HCT116 (cell line): ENCODE measurements around the gene DNM3. TPM values are rescaled to one million over a fixed set of nuclear protein-coding genes. Genes with fewer than 3 reads are reported as not detected.

Source experiments
- ATAC-seq: fragments of 200-7000 bp; cut with Tn5 transposase; 2 replicates; pipeline ENCODE4 v1.9.1; 2020; ENCODE audit warnings: mild to moderate bottlenecking, moderate library complexity
- BruUV-seq: library from RNA; stranded (reverse); fragments of 400-500 nt; replicated peaks from 2 replicates; lab custom pipeline; 2021; lab: Mats Ljungman, UMichigan
- CTCF ChIA-PET: fragments of 300-600 bp; sonication (Branson Sonifier 250); formaldehyde crosslinking; loops from one replicate; lab custom pipeline; 2021; ENCODE audit warnings: antibody characterized with exemption; lab: Charles Lee
- POLR2A ChIA-PET: fragments of 300-600, 350-600 bp; sonication (Branson Sonifier 250); formaldehyde crosslinking; loops from one replicate; lab custom pipeline; 2021; ENCODE audit warnings: antibody characterized with exemption; lab: Charles Lee
- RAD21 ChIA-PET, 2 experiments: fragments of 300-600 bp; sonication (Branson Sonifier 250); formaldehyde crosslinking; loops; one replicate each; lab custom pipeline; 2023; ENCODE audit warnings: low total read pairs in 2 of 2; ENCODE audit not compliant: uncharacterized antibody in 2 of 2, unreplicated experiment in 2 of 2, low non-redundant PET in 1 of 2; lab: Charles Lee
- DNase-seq: peaks from one replicate; pipeline ENCODE4 v3.0.0-alpha.2; 2010; ENCODE audit warnings: low read depth, low spot score
- H2AFZ ChIP-seq: fragments of 200-600 bp; shearing (Covaris generic), sonication (generic); 2 replicates; pipeline ENCODE4 v1.6.1; 2017; ENCODE audit warnings: low read depth, mixed run types, mixed read lengths, antibody characterized with exemption, low read length; ENCODE audit not compliant: poor library complexity, severe bottlenecking
- H3K27ac ChIP-seq: 2 replicates; pipeline ENCODE4 v1.5.1; 2012; ENCODE audit warnings: low read depth, low read length
- H3K27me3 ChIP-seq: fragments of 200-600 bp; sonication (generic); 2 replicates; pipeline ENCODE4 v1.6.1; 2016; ENCODE audit warnings: mixed run types, low read length, mixed read lengths; ENCODE audit not compliant: insufficient read depth
- H3K36me3 ChIP-seq, 2 experiments: fragments of 200-500 bp in 1 of 2; fragments of 200-600 bp in 1 of 2; sonication (Bioruptor generic) in 1 of 2; sonication (generic) in 1 of 2; 2 replicates each; pipeline versions ENCODE4 v1.5.1 to v1.6.1; 2014 to 2016; ENCODE audit warnings: low read length in 2 of 2, inconsistent platforms in 1 of 2, mixed read lengths in 1 of 2, mixed run types in 1 of 2; ENCODE audit not compliant: insufficient read depth in 2 of 2, control insufficient read depth in 1 of 2
- H3K4me1 ChIP-seq, 2 experiments: fragments of 200-600 bp in 1 of 2; sonication (generic) in 1 of 2; 2 replicates each; pipeline versions ENCODE4 v1.5.1 to v1.6.1; 2012 to 2017; ENCODE audit warnings: low read length in 2 of 2, inconsistent platforms in 1 of 2, mild to moderate bottlenecking in 1 of 2, mixed read lengths in 1 of 2, mixed run types in 1 of 2, moderate library complexity in 1 of 2; ENCODE audit not compliant: insufficient read depth in 2 of 2, control insufficient read depth in 1 of 2
- H3K4me2 ChIP-seq: fragments of 200-600 bp; sonication (generic); 2 replicates; pipeline ENCODE4 v1.6.1; 2017; ENCODE audit warnings: mixed run types, low read length, mixed read lengths
- H3K4me3 ChIP-seq, 2 experiments: fragments of 200-600 bp in 1 of 2; sonication (generic) in 1 of 2; replicated peaks in 1 of 2; 2 replicates each; pipeline ENCODE4 v1.5.1; 2011 to 2016; ENCODE audit warnings: low read length in 2 of 2, control low read depth in 1 of 2, low read depth in 1 of 2, mild to moderate bottlenecking in 1 of 2, mixed read lengths in 1 of 2, mixed run types in 1 of 2
- H3K79me2 ChIP-seq: fragments of 200-600 bp; sonication (generic); 2 replicates; pipeline ENCODE4 v1.6.1; 2017; ENCODE audit warnings: mild to moderate bottlenecking, mixed run types, low read length, moderate library complexity, mixed read lengths; ENCODE audit not compliant: insufficient read depth
- H3K9ac ChIP-seq: fragments of 200-600 bp; sonication (generic); 2 replicates; pipeline ENCODE4 v1.6.1; 2016; ENCODE audit warnings: low read length, mixed read lengths
- H3K9me2 ChIP-seq: fragments of 200-600 bp; sonication (generic), shearing (Covaris generic); 2 replicates; pipeline ENCODE4 v1.6.1; 2017; ENCODE audit warnings: mixed run types, mild to moderate bottlenecking, moderate library complexity; ENCODE audit not compliant: insufficient read depth
- H3K9me3 ChIP-seq, 2 experiments: fragments of 200-500 bp in 1 of 2; fragments of 200-600 bp in 1 of 2; sonication (Bioruptor generic) in 1 of 2; sonication (generic) in 1 of 2; 2 replicates each; pipeline ENCODE4 v1.6.1; 2014 to 2017; ENCODE audit warnings: low read length in 2 of 2, mixed read lengths in 2 of 2, inconsistent platforms in 1 of 2, low read depth in 1 of 2, mild to moderate bottlenecking in 1 of 2, mixed run types in 1 of 2, moderate library complexity in 1 of 2; ENCODE audit not compliant: control insufficient read depth in 1 of 2, insufficient read depth in 1 of 2
- H4K20me1 ChIP-seq: fragments of 200-600 bp; sonication (generic), shearing (Covaris generic); 2 replicates; pipeline ENCODE4 v1.6.1; 2017; ENCODE audit warnings: mixed run types, mild to moderate bottlenecking, moderate library complexity; ENCODE audit not compliant: insufficient read depth
- CEBPB ChIP-seq: IDR thresholded peaks from 2 replicates; pipeline ENCODE4 v1.6.1; 2012; ENCODE audit warnings: low read depth
- EZH2 ChIP-seq: fragments of 200-600 bp; sonication (generic); IDR thresholded peaks from 2 replicates; pipeline ENCODE4 v1.6.1; 2017; ENCODE audit warnings: antibody characterized with exemption, mixed run types
- FOSL1 ChIP-seq: IDR thresholded peaks from 2 replicates; pipeline ENCODE4 v1.6.1; 2012; ENCODE audit warnings: low read depth
- SP1 ChIP-seq: IDR thresholded peaks from 2 replicates; pipeline ENCODE4 v1.6.1; 2012; ENCODE audit warnings: low read depth
- intact Hi-C: fragments of 100-400 bp; cut with micrococcal nuclease; formaldehyde crosslinking; loops from 2 replicates; pipeline ENCODE4 v1.10.0; 2022
- total RNA-seq: library from RNA; stranded (reverse); gene quantifications from one replicate; pipeline ENCODE4 v1.2.1, GENCODE V29; 2021; ENCODE audit not compliant: unreplicated experiment
- TF ChIP-seq, protein P1 (sequence below): IDR thresholded peaks from 2 replicates; pipeline ENCODE4 v1.6.1; 2012; ENCODE audit warnings: low read depth
- TF ChIP-seq, protein P2 (sequence below): IDR thresholded peaks from 2 replicates; pipeline ENCODE4 v1.6.1; 2012
- TF ChIP-seq, protein P3 (sequence below): IDR thresholded peaks from 2 replicates; pipeline ENCODE4 v1.6.1; 2011; ENCODE audit warnings: mild to moderate bottlenecking, low read length, moderate library complexity; ENCODE audit not compliant: insufficient replicate concordance; ENCODE audit errors: extremely low read depth
- TF ChIP-seq, protein P4 (sequence below): IDR thresholded peaks from 2 replicates; pipeline ENCODE4 v1.6.1; 2012

The DNM3 gene
- total RNA-seq, 1 experiment from 2014 or later, result 3.1 TPM

DNA sequence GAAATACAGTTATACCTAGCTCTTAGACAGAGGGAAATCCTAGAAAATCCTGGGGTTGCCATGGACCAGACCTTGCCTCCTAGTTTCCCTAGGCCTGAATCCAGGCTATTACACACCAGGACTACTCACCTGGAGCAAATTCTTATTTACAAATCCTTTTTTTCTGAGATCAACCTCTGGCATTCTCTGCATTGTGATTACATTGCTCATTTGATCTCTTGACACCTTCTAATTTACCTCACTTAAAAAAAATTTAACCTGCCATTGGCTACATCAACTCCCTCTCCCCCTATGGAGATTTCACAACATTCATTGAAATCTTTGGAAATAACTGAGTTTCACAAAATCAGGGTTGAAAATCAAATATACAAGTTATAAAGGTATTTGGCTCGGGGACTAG lies 576.3 kb downstream of the DNM3 start:
- POLR2A ChIA-PET, result no interaction called here
- CTCF ChIA-PET, result interaction anchor here (0.8 to 1.2 kb wide), 2 partner anchors 18 to 25 kb away, joined by 3 read pairs; no protein-coding TSS in a partner anchor
- TF ChIP-seq FOSL1, result no peak
- no peak for TF ChIP-seq EZH2
- TF ChIP-seq SP1, result no peak
- Histone ChIP-seq H3K27ac (no peak overlapping the region), H3K4me3 (no peak overlapping the region), H3K4me2 (peak overlapping the region; percentile 30), H4K20me1 (no peaks in the 10 kb centered on the region), H2AFZ (no peak overlapping the region), H3K36me3 (no peaks in the 10 kb centered on the region), H3K79me2 (no peaks in the 10 kb centered on the region), H3K27me3 (no peaks in the 10 kb centered on the region), H3K9me3 (no peaks in the 10 kb centered on the region), H3K4me1 (peaks cover 0 to 16% of the 10 kb centered on the region in 2 experiments; a peak in 2 of 4 replicates), H3K9ac (no peak overlapping the region), H3K9me2 (no peaks in the 10 kb centered on the region)
- no TSS peak for BruUV-seq
- RAD21 ChIA-PET, result no interaction called here
- intact Hi-C loops, result no loop called here
- DNase-seq (no peak), ATAC-seq (peak; percentile 59; the same call in 1 of the 2 replicates)

DNA sequence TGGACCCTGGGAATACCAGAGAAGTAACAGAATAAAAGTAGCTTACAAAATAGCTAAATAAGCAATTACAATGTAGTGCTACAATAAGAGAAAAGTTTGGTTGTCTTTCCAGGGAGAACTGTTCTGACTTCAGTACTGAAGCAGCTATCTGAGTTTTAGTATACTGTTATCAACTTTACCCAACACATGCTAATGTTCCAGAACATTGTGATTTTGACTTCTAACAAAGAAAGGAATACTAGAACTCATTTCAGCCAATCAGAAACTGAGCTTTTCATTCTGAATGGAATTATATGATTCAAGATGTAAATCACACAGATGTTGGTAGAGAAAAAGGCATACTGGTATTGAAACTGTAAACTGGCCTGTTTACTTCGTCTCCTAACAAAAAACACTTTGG lies 579.1 kb downstream of the DNM3 start, which contains the start of gene C1orf105:
Gene C1orf105 (plus strand): TSS at position 301 of the 400 bp plus-strand sequence. CDS start 201 bp downstream, outside the sequence.
- BruUV-seq, result no TSS peak
- H2AFZ ChIP-seq, result no peak within 1 kb of the TSS
- H3K9ac ChIP-seq, result no peak within 1 kb of the TSS
- H3K79me2 ChIP-seq, result no peaks in the 10 kb centered on the region
- DNase-seq (no peak), ATAC-seq (no peak)
- H4K20me1 ChIP-seq, result no peaks in the 10 kb centered on the region
- H3K4me1 ChIP-seq, result peaks cover 0 to 10% of the 10 kb centered on the region in 2 experiments; a peak in 2 of 4 replicates
- H3K27me3 ChIP-seq, result no peaks in the 10 kb centered on the region
- RAD21 ChIA-PET, result no interaction called here
- no peaks in the 10 kb centered on the region for H3K9me3 ChIP-seq
- POLR2A ChIA-PET, result no interaction called here
- no peaks in the 10 kb centered on the region for H3K36me3 ChIP-seq
- TF ChIP-seq, protein P1, sequence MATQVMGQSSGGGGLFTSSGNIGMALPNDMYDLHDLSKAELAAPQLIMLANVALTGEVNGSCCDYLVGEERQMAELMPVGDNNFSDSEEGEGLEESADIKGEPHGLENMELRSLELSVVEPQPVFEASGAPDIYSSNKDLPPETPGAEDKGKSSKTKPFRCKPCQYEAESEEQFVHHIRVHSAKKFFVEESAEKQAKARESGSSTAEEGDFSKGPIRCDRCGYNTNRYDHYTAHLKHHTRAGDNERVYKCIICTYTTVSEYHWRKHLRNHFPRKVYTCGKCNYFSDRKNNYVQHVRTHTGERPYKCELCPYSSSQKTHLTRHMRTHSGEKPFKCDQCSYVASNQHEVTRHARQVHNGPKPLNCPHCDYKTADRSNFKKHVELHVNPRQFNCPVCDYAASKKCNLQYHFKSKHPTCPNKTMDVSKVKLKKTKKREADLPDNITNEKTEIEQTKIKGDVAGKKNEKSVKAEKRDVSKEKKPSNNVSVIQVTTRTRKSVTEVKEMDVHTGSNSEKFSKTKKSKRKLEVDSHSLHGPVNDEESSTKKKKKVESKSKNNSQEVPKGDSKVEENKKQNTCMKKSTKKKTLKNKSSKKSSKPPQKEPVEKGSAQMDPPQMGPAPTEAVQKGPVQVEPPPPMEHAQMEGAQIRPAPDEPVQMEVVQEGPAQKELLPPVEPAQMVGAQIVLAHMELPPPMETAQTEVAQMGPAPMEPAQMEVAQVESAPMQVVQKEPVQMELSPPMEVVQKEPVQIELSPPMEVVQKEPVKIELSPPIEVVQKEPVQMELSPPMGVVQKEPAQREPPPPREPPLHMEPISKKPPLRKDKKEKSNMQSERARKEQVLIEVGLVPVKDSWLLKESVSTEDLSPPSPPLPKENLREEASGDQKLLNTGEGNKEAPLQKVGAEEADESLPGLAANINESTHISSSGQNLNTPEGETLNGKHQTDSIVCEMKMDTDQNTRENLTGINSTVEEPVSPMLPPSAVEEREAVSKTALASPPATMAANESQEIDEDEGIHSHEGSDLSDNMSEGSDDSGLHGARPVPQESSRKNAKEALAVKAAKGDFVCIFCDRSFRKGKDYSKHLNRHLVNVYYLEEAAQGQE, result no peak
- TF ChIP-seq, protein P2, sequence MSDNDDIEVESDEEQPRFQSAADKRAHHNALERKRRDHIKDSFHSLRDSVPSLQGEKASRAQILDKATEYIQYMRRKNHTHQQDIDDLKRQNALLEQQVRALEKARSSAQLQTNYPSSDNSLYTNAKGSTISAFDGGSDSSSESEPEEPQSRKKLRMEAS, result no peak
- TF ChIP-seq, protein P3, sequence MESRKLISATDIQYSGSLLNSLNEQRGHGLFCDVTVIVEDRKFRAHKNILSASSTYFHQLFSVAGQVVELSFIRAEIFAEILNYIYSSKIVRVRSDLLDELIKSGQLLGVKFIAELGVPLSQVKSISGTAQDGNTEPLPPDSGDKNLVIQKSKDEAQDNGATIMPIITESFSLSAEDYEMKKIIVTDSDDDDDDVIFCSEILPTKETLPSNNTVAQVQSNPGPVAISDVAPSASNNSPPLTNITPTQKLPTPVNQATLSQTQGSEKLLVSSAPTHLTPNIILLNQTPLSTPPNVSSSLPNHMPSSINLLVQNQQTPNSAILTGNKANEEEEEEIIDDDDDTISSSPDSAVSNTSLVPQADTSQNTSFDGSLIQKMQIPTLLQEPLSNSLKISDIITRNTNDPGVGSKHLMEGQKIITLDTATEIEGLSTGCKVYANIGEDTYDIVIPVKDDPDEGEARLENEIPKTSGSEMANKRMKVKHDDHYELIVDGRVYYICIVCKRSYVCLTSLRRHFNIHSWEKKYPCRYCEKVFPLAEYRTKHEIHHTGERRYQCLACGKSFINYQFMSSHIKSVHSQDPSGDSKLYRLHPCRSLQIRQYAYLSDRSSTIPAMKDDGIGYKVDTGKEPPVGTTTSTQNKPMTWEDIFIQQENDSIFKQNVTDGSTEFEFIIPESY, result no peak
- no peak for TF ChIP-seq CEBPB
- TF ChIP-seq, protein P4, sequence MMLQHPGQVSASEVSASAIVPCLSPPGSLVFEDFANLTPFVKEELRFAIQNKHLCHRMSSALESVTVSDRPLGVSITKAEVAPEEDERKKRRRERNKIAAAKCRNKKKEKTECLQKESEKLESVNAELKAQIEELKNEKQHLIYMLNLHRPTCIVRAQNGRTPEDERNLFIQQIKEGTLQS, result no peak
- no peak for TF ChIP-seq SP1
- H3K4me2 ChIP-seq, result no peak within 1 kb of the TSS
- H3K4me3 ChIP-seq, result no peak within 1 kb of the TSS
- no peaks in the 10 kb centered on the region for H3K9me2 ChIP-seq
- CTCF ChIA-PET, result interaction anchor here (0.9 kb wide), 2 partner anchors 299 to 418 kb away, joined by 3 to 4 read pairs; no protein-coding TSS in a partner anchor
- H3K27ac ChIP-seq, result no peak within 1 kb of the TSS
- intact Hi-C loops, result no loop called here
